ENCODE data around the gene CLK3.
"Not testable (repeated sequence)": the region's sequence is repeated elsewhere in the genome, so short reads cannot be mapped to it uniquely, and the experiment has no call there.

CLK3 gene

DNA sequence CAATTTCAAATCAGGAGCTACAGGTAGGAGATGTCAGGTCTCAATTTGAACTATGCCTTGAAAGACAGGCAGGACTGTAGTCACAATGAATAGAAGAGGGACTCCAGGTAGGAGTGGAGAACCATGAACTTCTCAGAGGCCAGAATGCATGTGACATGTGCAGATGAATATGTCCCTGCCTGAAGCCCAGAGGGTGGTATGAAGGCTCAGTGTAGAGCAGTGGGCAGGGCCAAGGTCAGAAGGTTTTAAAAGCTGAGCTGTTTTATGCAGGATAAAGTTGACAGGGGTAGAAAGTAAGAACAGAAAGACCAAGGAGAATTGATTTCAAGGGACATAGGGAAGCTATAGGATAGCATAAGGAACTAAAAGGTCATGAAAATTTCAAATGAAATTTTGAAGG lies 30.8 kb downstream of the CLK3 start:
- no peak for DNase-seq

DNA sequence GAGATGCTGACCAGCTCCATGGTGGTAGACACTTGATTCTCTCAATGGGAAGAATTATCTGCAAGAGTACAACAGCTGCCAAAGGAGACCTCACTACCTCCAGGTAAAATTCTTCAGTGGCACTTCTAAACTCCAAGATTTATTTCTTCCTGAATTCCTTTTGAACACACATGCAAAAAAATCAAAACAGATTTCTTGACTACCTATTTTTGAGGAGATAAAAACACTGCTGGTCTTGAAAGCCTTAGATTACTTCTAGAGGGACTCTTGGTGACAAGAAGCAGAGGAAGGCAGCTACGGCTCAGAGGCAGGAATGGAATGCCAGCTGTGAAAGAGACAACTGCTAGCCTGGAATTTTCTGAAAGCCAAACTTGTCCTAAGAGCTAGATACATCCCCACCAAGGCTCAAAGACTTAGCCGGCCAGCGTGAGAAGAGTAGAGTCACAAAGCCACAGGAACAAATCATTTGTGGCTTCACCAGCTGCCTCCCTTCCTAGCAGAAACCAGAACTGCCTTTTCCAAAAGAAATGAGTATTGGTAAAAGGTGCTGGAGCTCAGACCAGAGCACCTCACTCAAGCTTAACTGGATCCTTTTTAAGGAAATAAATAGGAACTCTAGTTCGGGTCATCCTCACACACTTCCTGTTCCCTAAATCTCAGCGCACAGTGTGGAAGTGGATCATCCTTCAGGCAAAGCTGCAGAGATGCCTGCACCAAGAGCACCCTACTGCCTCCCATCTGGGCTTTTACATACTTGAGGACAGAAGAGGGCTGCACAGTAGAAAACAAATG lies 32.6 kb downstream of the CLK3 start:
- DNase-seq, result no peak

DNA sequence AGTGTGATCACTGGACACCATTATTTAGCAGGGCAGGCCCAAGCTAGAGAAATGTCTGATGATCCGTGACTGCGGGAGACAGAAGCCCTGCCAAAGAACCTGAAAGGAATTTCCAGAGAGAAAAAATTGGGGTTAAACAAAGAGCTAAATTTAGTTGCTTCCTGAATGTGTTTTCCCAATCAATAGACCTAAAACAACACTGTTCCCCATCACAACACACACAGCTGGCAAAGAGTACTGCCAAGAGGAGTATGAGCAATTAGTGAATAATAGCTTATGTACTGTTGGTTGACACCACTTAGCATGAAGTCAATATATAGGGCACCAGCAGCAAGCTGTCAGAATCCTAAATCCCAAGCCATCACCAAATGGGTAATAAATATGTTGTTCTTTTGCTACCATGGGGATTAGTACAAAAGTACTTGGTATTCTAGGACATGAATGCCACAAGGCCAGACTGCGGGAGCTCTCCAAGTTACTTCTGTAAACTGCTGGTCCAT lies 35.7 kb downstream of the CLK3 start:
- no peak for DNase-seq

DNA sequence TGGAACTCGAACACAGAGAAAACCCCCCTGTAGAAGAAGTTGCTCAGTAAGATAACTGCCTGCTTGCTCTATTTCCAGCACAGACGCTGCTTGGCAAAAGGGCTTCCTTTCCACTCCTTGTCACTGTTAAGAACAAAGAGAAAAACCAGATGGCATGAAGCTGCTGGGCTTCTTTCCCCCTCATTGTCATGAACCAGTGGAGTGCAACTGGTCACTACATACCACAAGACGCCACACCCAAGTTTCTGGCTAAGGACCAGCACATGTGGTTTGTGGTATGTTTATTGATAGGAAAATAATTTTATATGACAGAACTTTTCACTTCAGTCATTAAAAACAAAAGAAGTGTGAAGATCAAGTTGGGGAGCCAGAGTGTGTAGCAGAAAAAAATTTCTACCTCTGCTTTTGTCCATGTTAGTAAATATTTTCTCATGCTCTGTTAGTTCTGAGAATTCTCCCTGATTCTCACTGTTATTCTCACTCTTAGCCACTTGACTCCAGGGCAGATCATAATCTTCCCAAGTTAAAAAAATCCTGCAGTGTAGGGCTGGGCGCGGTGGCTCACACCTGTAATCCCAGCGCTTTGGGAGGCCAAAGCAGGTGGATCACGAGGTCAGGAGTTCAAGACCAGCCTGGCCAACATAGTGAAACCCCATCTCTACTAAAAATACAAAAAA lies 37.9 kb downstream of the CLK3 start:
- DNase-seq, result no peak

DNA sequence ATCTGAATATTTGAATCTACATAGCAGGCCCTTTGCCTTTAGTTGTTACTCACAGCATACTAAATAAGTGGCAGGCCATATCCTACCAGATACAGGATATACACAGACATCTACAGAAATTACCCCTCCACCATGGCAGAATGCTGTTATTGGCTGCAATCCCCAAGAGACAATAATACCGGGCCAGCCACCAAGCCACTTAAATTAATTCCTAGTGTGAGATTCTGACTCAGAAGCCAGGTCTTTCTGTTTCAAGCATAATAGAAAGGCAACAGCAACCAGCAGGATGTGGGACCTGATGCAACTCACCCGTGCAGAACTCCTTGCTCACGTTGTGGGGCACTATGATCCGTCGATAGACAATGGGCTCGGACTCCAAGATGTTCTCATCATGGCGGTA lies 39.8 kb downstream of the CLK3 start:
- no peak for DNase-seq

DNA sequence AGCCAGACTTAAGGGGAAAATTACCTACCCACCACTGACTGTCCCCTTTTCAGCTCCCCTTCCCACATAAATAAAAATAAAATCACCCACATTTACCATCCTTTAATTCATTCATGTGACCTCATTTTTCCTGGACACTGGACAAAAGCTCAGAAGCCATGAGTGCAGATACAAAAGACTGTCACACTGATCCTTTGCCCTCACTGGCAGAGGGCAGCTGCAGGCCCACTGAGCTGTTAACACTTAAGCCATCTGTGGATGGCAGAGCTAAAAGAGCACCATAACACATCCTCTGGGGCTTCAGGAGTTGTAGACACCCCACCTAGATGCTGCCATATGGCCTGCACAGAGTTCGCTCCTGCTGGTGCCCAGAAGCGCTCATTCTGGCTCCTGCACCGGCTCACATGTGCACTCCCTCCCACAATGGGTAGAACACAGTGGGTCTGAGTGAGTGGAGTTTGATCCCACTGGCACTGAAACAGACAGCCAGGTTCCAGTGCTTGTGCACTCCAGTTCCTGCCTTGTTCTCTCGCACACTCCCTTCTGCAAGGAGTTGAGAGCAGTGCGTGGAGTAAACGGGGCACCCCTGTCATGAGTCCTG lies 41.4 kb downstream of the CLK3 start:
- DNase-seq, result no peak

DNA sequence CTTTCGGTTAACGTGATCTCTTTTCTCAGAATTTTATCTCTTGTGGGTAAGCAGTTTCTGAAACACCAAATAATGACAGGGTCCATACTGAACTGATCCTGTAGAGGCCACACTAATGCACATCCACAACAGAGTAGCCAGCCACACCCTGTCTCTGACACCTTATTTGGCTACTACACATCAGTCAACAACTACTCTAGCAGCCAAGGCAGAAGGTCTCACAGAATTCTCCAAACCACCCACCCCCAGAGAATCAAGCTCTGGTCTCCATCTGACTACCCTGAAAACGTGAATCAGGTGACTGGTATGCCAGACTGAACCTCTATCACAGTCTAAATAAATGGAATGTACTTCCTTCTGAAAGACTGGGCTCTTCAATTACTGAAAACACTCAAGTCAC lies 42.2 kb downstream of the CLK3 start:
- DNase-seq, result no peak

DNA sequence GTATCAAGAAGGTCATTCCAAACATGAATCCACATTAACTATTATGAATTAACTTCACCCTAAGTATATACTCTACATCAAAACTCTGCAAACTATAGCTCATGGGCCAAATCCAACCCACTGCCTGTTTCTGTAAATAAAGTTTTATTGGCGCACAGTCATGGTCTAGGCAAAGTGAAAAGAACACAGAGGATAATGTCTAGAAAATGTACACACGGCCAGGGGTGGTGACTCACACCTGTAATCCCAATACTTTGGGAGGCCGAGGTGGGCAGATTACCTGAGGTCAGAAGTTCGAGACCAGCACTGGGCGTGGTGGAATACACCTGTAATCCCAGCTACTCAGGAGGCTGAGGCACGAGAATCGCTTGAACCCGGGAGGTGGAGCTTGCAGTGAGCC lies 45.6 kb downstream of the CLK3 start:
- not testable (repeated sequence) for DNase-seq

DNA sequence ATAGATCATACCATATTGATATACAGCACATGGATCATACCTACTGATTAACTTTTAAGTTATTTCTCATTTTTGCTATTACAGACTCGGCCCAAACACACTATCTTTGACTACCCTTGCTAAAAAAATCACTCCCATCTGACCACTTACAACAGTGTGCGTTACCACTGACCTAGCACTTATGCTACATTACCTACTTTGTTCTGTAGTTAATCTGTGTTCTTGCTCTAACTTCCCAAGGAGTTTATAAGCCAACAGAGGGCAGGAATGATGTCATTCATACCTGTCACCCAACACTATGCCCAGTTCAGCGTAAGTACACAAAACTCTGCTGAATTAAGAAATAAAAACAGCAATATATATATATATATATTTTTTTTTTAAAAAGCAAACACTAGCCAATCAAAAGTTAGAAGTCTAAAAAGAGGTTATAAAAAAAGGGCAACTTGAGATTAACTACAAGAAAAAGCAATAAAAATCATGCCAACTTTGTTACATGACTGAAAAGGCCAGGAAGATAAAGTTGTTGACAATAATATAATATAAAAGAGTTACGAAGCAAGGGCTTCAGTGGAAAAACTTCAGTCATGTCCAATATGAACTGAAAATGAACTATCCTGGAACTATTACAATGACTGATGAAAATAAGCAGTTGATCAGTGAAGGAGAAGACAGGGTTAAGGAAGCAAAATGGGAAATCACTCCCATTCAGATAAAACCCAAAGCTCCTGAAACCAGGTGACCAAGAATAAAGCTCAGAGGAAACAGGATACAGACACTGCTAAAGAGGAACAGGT lies 46.6 kb downstream of the CLK3 start:
- DNase-seq, result no peak

DNA sequence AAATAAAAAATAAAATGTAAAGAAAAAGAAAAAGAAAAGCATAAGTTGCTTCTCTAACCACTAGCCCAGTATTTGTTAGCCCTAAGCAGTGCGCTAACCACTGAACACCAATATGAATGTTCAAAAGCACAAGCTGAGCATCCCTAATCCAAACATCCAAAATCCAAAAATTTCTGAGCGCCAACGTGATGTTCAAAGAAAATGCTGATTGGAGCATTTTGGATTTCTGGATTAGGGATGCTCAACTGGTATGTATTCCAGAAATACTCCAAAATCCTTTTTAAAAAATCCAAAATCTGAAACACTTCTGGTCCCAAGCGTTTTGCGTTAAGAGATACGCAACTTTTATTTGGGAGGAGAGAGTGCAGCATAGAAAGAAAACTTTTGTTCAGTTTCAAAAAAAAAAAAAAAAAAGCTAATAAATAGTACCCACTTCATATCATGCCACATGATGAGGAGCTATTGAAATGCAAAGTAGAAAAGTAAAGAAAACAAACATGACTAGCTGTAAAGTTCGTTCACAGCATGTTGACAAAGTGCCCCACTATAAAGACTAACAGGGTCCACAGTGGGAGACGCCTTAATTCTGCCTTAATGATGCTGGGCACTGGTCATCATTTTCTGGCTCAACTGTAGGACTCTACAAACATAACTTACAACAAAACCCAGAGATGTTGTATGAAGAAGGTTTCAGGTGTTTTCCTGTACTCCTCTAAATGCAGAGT lies 47.8 kb downstream of the CLK3 start:
- DNase-seq, result no peak

DNA sequence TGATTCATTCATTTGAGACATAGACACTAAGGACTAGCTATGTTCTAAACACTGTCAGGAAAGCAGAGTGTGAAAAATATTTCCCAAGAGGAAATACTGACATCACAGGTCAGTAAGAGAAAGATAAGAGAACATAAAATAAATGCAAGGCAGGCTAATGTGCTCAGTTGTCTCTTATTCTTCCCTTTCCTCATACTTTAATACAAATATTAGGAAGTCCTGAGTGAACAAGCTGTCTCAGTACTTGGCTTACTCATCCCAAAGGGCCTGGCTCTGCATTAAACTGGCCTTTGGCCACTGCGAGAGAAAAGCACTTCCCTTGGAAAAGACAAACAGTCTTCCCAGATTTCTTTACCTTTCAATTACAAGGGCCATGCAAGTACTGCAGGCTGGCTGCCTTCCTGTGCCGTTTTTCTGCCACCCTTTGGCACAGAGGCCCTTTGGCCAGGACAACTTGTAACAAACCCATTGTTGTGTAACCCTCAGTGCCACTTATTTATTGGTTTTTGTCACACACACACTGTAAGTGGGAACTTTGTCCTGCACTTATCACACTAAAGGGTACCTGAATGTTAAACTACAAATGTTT lies 48.5 kb downstream of the CLK3 start:
- no peak for DNase-seq

DNA sequence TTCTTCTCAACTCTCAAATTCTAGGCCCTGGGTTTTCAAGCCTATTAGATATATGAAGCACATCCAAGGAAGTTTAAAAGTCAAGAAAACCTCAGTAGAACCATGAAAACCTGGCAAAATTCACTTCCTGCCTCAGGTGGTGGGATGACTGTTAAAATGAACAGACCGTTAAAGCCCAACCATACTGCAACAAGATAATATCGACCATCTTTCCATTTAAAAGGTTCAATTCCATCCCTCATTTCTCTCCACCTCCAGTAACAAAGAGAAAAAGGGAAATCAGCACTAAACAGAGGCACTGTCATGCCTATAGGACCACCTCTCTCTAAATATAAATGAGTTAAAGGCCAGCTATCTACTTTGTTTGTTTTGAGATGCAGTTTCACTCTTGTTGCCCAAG lies 49.0 kb downstream of the CLK3 start:
- DNase-seq, result no peak

DNA sequence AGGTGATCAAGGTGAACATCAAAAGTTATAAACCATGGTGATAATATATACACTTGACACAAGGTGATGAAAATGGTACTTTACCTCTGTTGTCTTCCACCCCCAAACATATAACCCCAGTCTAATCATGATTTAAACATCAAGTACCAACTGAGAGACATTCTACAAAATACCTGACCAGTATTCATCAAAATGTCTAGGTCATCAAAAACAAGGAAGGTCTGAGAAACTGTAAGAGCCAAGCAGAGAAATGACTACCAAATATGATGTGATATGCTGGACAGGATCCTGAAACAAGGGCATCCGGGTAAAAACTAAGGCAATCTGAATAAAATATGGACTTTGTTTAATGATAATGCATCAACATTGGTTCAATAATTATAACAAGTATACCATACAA lies 52.3 kb downstream of the CLK3 start:
- no peak for DNase-seq

DNA sequence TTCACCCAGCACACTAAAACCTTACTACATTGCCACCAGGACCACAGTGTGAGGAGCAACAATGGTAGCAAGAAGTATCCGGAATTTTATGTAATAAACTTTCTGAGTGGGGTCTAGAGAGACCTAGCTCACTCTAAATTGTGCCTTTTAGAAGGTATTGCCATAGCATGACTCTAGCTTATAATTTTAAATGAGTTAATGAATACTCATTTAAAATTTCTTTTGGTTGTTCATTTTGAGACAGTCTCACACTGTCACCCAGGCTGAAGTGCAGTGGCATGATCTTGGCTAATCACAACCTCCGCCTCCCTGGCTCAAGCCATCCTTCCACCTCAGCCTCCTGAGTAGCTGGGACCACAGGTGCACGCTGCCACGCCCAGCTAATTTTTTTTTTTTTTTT lies 54.0 kb downstream of the CLK3 start:
- DNase-seq, result no peak

DNA sequence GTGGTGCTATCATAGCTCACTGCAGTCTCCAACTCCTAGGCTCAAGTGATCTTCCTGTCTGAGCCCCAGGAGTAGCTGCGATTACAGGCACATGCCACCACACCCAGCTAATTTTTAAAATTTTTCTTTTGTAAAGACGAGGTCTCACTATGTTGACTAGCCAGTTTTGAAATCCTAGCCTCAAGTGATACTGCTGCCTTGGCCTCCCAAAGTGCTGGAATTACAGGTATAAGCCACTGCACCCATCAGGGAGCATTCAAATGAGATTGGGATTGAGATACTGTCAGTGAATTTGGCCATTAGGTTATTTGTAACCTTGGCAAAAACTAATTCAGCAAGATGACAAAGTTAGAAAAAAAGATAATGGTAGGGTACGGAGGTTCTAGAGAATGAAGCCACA lies 58.5 kb downstream of the CLK3 start:
- DNase-seq, result no peak

DNA sequence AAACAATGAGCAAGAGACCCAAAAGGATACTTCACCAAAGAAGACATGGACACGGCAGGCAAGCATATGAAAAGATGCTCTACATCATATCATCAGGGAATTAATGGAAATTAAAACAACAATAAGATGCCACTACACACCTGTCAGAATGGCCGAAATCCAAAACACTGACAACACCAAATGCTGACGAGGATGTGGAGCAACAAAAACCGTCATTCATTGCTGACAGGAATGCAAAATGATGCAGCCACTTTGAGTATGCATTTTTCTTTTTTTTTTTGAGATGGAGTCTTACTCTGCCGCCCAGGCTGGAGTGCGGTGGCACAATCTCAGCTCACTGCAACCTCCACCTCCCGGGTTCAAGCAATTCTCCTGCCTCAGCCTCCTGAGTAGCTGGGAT lies 61.2 kb downstream of the CLK3 start:
- no peak for DNase-seq
